Stimulated activated naive B cell treated with anti-CD40 and anti-IgM and Interleukin-4, amounts not matched to agents 10 μg/mL and 1 μg/mL and 100 μg/mL, for 72 hours (primary cell): ENCODE results near the gene SCN1B.
"Not testable (repeated sequence)": the region's sequence is repeated elsewhere in the genome, so short reads cannot be mapped to it uniquely, and the experiment has no call there.

Source experiments
- ATAC-seq, 2 donors: fragments of 150-1000 bp; cut with Tn5 transposase; replicated peaks; 2 replicates each; pipeline ENCODE4 v1.10.0; 2021; ENCODE audit warnings: moderate library complexity in 1 of 2
- DNase-seq: peaks from one replicate; pipeline ENCODE4 v3.0.0; 2021
- H3K27ac Mint-ChIP-seq: one replicate; pipeline ENCODE4 v1.8.0; 2022; ENCODE audit warnings: mild to moderate bottlenecking, mixed read lengths
- H3K27me3 Mint-ChIP-seq, 2 donors: one replicate each; pipeline ENCODE4 v1.8.0; 2022; ENCODE audit warnings: mixed read lengths in 2 of 2
- H3K36me3 Mint-ChIP-seq, 2 donors: one replicate each; pipeline ENCODE4 v1.8.0; 2022; ENCODE audit warnings: mixed read lengths in 2 of 2, mild to moderate bottlenecking in 1 of 2
- H3K4me1 Mint-ChIP-seq, 2 donors: one replicate each; pipeline ENCODE4 v1.8.0; 2022; ENCODE audit warnings: mixed read lengths in 2 of 2, mild to moderate bottlenecking in 1 of 2
- H3K4me3 Mint-ChIP-seq, 2 donors: one replicate each; pipeline ENCODE4 v1.8.0; 2022; ENCODE audit warnings: mild to moderate bottlenecking in 2 of 2, mixed read lengths in 2 of 2, moderate library complexity in 1 of 2
- H3K9me3 Mint-ChIP-seq, 2 donors: one replicate each; pipeline ENCODE4 v1.8.0; 2022; ENCODE audit warnings: mixed read lengths in 2 of 2, mild to moderate bottlenecking in 1 of 2

The SCN1B gene

DNA sequence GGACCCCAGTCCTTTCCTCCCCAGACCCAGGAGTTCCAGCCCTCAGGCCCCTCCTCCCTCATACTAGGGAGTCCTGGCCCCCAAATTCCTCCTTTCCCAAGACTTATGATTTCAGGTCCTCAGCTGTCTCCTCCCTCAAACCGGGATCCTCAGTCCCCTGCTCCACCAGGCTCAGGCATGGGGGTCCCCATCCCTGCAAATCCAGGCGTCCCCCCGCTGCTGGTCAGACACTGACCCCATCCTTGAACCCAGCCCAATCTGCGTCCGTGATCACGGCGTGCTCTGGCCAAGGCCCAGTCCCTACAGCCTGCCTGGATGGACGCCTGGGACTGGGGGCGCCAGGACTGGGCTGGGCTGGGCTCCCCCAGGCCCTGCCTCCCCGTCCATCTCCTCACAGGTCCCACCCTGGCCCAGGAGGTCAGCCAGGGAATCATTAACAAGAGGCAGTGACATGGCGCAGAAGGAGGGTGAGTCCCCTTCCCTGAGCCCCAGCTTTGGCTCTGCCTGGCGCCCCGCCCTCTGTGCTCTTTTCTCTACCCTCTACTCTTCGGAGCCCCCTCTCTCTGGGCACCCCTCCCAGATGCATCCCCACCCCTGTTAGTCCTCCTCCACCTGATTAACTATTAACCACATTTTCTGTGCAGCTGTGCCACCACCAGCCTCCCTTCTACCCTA, 11.9 kb downstream of the SCN1B start:
- no peaks in the 10 kb centered on the region for H3K36me3 Mint-ChIP-seq
- H3K27me3 Mint-ChIP-seq: peaks cover 25 to 35% of the 10 kb centered on the region in 2 donors
- peak overlapping the region; percentile 3 for H3K27ac Mint-ChIP-seq
- DNase-seq (no peak), ATAC-seq (no peak)
- no peak overlapping the region for H3K4me3 Mint-ChIP-seq
- H3K4me1 Mint-ChIP-seq: peaks cover 44 to 61% of the 10 kb centered on the region in 2 donors
- no peaks in the 10 kb centered on the region for H3K9me3 Mint-ChIP-seq

DNA sequence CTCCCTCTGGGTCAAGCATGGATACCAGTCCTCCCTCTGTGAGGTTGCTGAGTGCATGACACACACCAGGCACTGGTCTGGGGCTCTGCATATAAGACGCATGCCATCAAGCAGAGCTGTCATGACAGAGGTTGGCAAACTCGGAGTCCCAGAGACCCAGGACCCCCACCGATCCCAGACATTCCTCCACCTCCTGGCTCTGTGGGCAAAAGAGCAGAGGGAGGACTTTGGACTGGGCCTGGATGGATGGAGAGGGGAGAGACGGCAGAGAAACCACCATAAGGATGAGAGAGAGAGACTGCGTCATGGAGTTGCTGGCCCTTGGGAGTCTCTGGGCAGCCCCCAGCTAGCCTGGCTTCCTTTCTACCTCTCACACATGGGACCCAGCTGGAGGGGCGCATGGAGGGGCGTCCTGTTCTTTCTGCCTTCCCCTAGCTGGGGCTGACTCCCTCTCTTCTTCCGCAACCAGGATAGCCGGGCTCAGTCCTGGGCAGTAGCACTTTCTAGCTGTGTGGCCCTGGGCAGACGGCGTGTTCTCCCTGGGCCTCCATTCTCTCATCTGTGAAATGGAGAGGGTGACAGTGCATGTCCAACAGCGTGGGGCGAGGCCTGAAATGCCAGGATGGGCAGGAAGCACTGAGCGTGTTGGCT, 12.8 kb downstream of the SCN1B start:
- Mint-ChIP-seq H3K4me1 (peaks cover 43 to 55% of the 10 kb centered on the region in 2 donors), H3K27me3 (peaks cover 25 to 35% of the 10 kb centered on the region in 2 donors), H3K36me3 (no peaks in the 10 kb centered on the region), H3K27ac (no peak overlapping the region), H3K9me3 (no peaks in the 10 kb centered on the region), H3K4me3 (no peak overlapping the region)
- ATAC-seq (no peak), DNase-seq (no peak)

DNA sequence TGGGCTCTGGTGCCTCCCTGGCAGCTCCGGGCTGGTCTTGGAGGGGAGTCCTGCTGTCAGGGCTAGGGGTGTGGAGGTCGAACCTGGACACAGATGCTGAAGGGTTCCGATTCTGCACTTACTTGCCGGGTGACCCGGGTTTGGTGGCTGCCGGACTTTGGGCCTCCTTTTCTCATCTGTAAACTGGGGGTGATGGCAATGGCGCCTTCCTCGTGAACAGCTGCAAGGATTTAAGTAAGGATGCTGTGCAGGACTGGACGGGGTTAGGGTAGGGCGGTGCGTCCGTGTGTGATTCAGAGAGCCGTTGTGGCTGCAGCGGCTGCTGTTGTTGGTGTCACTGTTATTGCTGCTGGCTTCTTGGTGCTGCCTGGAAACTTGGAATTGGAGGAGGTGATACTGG, 13.6 kb downstream of the SCN1B start:
- ATAC-seq: no peak
- H3K36me3 Mint-ChIP-seq: no peaks in the 10 kb centered on the region
- H3K4me1 Mint-ChIP-seq: peaks cover 37 to 47% of the 10 kb centered on the region in 2 donors
- no peak for DNase-seq
- peaks cover 25 to 35% of the 10 kb centered on the region in 2 donors for H3K27me3 Mint-ChIP-seq
- H3K4me3 Mint-ChIP-seq: no peak overlapping the region
- peak overlapping the region; percentile 25 for H3K27ac Mint-ChIP-seq
- no peaks in the 10 kb centered on the region for H3K9me3 Mint-ChIP-seq

DNA sequence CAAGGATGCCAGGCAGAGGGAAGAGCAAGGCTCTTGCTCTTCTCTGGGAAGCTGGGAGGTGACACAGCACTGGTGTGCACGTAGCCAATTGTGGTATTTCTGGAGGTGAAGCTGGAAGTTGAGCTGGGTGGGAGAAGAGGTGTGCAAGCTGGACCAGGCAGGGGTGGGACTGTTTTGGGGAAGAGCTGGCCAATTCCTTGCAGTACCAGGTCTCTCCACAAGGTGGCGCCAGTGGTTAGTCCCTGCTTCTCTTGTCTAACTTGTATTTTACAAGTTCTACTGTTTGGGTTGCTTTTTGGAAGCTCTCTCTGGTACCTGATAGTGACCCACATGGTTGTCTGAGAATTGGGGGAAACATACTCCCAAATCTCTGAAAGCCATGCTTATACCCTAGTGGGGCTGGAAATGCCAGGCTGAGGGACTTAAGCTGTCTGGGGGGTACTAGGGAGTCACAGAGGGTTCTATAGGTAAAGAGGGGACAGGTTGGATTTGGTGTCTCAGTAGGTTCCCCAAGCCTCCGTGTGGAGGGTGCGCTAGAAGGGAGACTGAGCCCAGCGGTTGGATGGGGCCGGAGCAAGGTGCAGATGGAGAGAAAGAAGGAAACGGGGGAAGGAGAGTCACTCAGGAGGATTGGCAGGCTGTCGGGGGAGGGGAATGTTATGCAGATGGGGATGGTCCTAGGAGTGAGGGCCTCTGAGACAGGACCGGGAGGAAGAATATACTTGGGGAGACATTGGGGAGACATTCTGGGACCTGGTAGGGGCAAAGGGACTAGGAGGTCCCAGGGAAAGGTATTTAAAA, 14.2 kb downstream of the SCN1B start:
- ATAC-seq: no peak
- Mint-ChIP-seq H3K27me3 (peaks cover 25 to 35% of the 10 kb centered on the region in 2 donors), H3K36me3 (no peaks in the 10 kb centered on the region), H3K27ac (peak overlapping the region; percentile 52), H3K9me3 (no peaks in the 10 kb centered on the region), H3K4me1 (peaks cover 32 to 40% of the 10 kb centered on the region in 2 donors), H3K4me3 (no peak overlapping the region)
- DNase-seq: no peak

GRCh38 chr19:35045667-35046300, 15.5 kb downstream of the SCN1B start:
- H3K36me3 Mint-ChIP-seq: no peaks in the 10 kb centered on the region

GRCh38 chr19:35046461-35046860, 16.2 kb downstream of the SCN1B start:
- Mint-ChIP-seq H3K4me3 (no peak overlapping the region), H3K4me1 (peaks cover 22 to 23% of the 10 kb centered on the region in 2 donors), H3K27me3 (peaks cover 16 to 24% of the 10 kb centered on the region in 2 donors), H3K9me3 (no peaks in the 10 kb centered on the region), H3K36me3 (no peaks in the 10 kb centered on the region), H3K27ac (no peak overlapping the region)
- no peak for DNase-seq
- no peak for ATAC-seq

More at GRCh38 chr19:35045667-35046300, 15.5 kb downstream of the SCN1B start:
- peak; percentile 91 to 98 for ATAC-seq
- H3K9me3 Mint-ChIP-seq: no peaks in the 10 kb centered on the region
- H3K4me1 Mint-ChIP-seq: peaks cover 25 to 28% of the 10 kb centered on the region in 2 donors
- H3K4me3 Mint-ChIP-seq: no peak overlapping the region
- DNase-seq: peak; percentile 55
- H3K27ac Mint-ChIP-seq: no peak overlapping the region
- peaks cover 17 to 25% of the 10 kb centered on the region in 2 donors for H3K27me3 Mint-ChIP-seq

DNA sequence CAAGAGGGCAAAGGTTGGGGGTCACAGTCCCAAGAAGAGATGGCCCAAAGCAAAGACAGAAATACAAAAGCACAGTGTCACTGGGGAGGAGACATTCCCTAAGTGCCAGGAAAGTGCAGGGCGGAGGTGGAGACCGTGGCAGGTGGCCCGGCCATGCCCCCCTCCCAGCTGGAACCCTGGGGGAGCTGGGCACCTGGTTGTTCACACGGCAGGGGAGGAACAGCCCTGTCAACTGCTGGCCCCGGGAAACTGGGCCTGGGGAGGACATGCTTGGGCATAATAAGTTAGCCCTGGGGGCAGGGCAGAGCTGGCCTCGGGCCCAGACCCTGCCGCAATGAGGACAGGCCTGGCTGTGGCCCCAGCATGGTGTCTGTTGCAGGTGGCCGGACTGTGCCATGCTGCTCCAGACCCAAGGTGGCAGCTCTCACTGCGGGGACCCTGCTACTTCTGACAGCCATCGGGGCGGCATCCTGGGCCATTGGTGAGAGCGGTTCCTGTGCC, 18.7 kb downstream of the SCN1B start:
- Mint-ChIP-seq H3K9me3 (no peaks in the 10 kb centered on the region), H3K36me3 (no peaks in the 10 kb centered on the region)

GRCh38 chr19:35049456-35049855, 19.2 kb downstream of the SCN1B start:
- peaks cover 16 to 19% of the 10 kb centered on the region in 2 donors for H3K4me1 Mint-ChIP-seq

More for the DNA sequence above, 18.7 kb downstream of the SCN1B start:
- H3K27me3 Mint-ChIP-seq: peaks cover 10 to 14% of the 10 kb centered on the region in 2 donors
- DNase-seq (no peak), ATAC-seq (no peak)
- no peak overlapping the region for H3K27ac Mint-ChIP-seq
- peaks cover 21 to 23% of the 10 kb centered on the region in 2 donors for H3K4me1 Mint-ChIP-seq
- H3K4me3 Mint-ChIP-seq: no peak overlapping the region

DNA sequence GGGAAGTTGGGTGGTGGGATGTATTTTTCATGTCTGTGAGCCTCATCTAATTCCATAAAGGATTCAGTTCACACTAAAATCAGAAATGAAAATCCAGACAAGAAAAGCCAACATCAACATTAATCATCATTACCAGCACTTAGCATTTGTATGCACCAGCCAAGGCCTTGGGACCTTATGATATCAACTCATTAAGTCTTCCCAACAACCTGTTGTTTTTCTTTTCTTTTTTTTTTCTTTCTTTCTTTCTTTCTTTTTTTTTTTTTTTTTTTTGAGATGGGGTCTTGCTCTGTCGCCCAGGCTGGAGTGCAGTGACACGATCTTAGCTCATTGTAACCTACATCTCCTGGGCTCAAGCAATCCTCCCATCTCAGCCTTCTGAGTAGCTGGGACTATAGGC, 20.4 kb downstream of the SCN1B start:
- not testable (repeated sequence) for DNase-seq, H3K27me3 Mint-ChIP-seq, H3K27ac Mint-ChIP-seq

More at GRCh38 chr19:35049456-35049855, 19.2 kb downstream of the SCN1B start:
- H3K4me3 Mint-ChIP-seq: no peak overlapping the region
- no peaks in the 10 kb centered on the region for H3K9me3 Mint-ChIP-seq
- H3K27ac Mint-ChIP-seq: no peak overlapping the region
- DNase-seq: no peak
- peaks cover 6 to 9% of the 10 kb centered on the region in 2 donors for H3K27me3 Mint-ChIP-seq
- ATAC-seq: no peak
- no peaks in the 10 kb centered on the region for H3K36me3 Mint-ChIP-seq

GRCh38 chr19:35051268-35051667, 21.0 kb downstream of the SCN1B start:
- not testable (repeated sequence) for DNase-seq, ATAC-seq, H3K27ac Mint-ChIP-seq, H3K4me3 Mint-ChIP-seq, H3K27me3 Mint-ChIP-seq, H3K9me3 Mint-ChIP-seq, H3K4me1 Mint-ChIP-seq, H3K36me3 Mint-ChIP-seq

More for the DNA sequence above, 20.4 kb downstream of the SCN1B start:
- not testable (repeated sequence) for H3K4me3 Mint-ChIP-seq, H3K4me1 Mint-ChIP-seq, ATAC-seq, H3K9me3 Mint-ChIP-seq, H3K36me3 Mint-ChIP-seq

DNA sequence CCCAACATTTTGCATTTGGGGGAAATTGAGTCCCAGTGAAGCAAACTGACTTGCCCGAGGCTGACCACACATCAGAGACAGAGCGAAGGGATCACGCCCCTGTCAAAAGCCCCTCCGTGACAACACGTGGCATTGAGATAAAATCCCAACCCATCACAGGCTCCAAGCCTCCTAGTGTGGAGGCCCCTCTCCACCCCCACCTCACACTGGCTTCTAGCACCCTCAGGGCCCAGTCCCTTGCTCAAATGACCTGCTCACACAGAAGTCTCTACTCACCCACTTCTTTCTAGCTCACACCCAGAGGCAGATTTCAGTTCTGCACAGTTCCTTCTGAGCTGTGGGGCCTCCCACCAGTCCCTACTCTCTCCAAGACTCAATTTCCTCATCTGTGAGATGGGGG, 21.5 kb downstream of the SCN1B start:
- H3K27me3 Mint-ChIP-seq: peaks cover 3 to 6% of the 10 kb centered on the region in 2 donors
- H3K36me3 Mint-ChIP-seq: no peaks in the 10 kb centered on the region
- H3K4me3 Mint-ChIP-seq: no peak overlapping the region
- H3K27ac Mint-ChIP-seq: no peak overlapping the region
- H3K4me1 Mint-ChIP-seq: peaks cover 0 to 7% of the 10 kb centered on the region in 2 donors
- DNase-seq (no peak), ATAC-seq (no peak)
- H3K9me3 Mint-ChIP-seq: no peaks in the 10 kb centered on the region

GRCh38 chr19:35052599-35053190, 22.4 kb downstream of the SCN1B start:
- peaks cover 0 to 3% of the 10 kb centered on the region in 2 donors for H3K4me1 Mint-ChIP-seq
- no peak overlapping the region for H3K27ac Mint-ChIP-seq
- DNase-seq (no peak), ATAC-seq (no peak)
- H3K4me3 Mint-ChIP-seq: no peak overlapping the region
- peaks cover 3 to 6% of the 10 kb centered on the region in 2 donors for H3K27me3 Mint-ChIP-seq
- no peaks in the 10 kb centered on the region for H3K36me3 Mint-ChIP-seq
- no peaks in the 10 kb centered on the region for H3K9me3 Mint-ChIP-seq

DNA sequence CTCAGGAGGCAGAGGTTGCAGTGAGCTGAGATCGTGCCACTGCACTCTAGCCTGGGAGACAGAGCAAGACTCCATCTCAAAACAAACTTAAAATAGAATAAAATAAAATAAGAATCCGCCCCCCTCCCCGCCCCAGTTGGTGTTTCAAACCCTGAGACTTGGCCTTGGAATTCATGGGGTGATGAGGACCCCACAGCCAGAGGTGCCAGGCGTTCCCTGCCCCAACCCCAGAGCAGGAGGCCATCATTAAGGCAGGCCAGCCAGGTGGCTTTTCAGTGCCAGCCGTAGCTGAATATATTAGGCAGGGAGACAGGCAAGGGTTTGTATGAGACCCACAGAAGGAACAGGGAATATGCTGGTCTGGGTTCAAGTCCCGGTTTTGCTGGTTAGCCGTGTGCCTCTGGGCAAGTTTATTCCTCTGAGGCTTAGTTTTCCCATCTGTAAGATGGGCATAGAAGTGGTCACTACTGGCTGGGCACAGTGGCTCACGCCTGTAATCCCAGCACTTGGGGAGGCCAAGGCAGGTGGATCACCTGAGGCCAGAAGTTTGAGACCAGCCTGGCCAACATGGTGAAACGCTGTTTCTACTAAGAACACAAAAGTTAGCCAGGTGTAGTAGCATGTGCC, 23.5 kb downstream of the SCN1B start:
- H3K4me1 Mint-ChIP-seq: peaks cover 0 to 3% of the 10 kb centered on the region in 2 donors
- no peak overlapping the region for H3K27ac Mint-ChIP-seq
- DNase-seq (no peak), ATAC-seq (no peak)
- no peak overlapping the region for H3K4me3 Mint-ChIP-seq
- H3K27me3 Mint-ChIP-seq: peaks cover 3 to 6% of the 10 kb centered on the region in 2 donors
- no peaks in the 10 kb centered on the region for H3K36me3 Mint-ChIP-seq
- no peaks in the 10 kb centered on the region for H3K9me3 Mint-ChIP-seq
